Testis (tissue), 2 donors: Measurements from ENCODE around the gene RIPOR2.

Experiments used
- POLR2A ChIP-seq: fragments of 450-650 bp; IDR thresholded peaks from one replicate; pipeline ENCODE4 v1.6.1; 2017; ENCODE audit warnings: antibody characterized with exemption, mild to moderate bottlenecking, moderate library complexity
- TF ChIP-seq, protein P1 (sequence below), 3 experiments: fragments of 450-650 bp in 2 of 3; fragments of 200-600 bp in 1 of 3; sonication (generic) in 1 of 3; IDR thresholded peaks; one replicate each; pipeline ENCODE4 v1.5.1; 2016 to 2019; ENCODE audit warnings: antibody characterized with exemption in 3 of 3, mild to moderate bottlenecking in 2 of 3, moderate library complexity in 1 of 3

DNA sequence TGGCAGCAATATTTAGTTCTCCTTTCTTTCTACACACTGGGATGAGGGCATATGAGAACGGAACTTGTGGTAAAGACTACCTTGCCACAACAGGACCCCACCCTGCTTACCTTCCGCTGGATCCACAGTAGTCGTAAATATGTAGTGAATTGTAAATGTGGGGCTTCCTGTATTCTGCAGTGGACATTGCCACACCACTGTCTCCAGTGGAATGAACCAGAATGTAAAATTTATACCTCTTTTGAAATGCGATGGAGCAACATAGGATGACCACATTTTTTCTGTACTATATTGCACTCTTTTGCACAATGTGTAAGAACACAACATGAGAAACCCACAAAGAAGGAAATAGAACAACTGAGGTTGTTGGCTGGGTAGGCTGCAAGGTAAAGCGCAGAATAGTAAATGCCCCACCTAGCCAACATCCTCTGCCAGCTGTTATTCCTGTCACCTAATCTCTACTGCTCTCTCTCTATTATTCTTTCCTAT, 16.1 kb upstream of the RIPOR2 start:
- TF ChIP-seq, protein P1, sequence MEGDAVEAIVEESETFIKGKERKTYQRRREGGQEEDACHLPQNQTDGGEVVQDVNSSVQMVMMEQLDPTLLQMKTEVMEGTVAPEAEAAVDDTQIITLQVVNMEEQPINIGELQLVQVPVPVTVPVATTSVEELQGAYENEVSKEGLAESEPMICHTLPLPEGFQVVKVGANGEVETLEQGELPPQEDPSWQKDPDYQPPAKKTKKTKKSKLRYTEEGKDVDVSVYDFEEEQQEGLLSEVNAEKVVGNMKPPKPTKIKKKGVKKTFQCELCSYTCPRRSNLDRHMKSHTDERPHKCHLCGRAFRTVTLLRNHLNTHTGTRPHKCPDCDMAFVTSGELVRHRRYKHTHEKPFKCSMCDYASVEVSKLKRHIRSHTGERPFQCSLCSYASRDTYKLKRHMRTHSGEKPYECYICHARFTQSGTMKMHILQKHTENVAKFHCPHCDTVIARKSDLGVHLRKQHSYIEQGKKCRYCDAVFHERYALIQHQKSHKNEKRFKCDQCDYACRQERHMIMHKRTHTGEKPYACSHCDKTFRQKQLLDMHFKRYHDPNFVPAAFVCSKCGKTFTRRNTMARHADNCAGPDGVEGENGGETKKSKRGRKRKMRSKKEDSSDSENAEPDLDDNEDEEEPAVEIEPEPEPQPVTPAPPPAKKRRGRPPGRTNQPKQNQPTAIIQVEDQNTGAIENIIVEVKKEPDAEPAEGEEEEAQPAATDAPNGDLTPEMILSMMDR (IDR thresholded peaks at IDR 0.05) = no peak
- no peak for TF ChIP-seq POLR2A
